Prostate gland (tissue), 2 donors: ENCODE results near the gene CSDE1.

Experiments
- POLR2A ChIP-seq: fragments of 450-650 bp; IDR thresholded peaks from one replicate; pipeline ENCODE4 v1.6.1; 2016; ENCODE audit warnings: antibody characterized with exemption, mild to moderate bottlenecking
- POLR2AphosphoS5 ChIP-seq: sonication (generic); formaldehyde crosslinking; IDR thresholded peaks from one replicate; pipeline ENCODE4 v1.6.1; 2017; ENCODE audit warnings: antibody characterized with exemption
- TF ChIP-seq, protein P1 (sequence below), 4 experiments: fragments of 200-600 bp in 2 of 4; fragments of 450-650 bp in 2 of 4; sonication (generic) in 2 of 4; IDR thresholded peaks; 1 replicate in 3 of 4; 2 replicates in 1 of 4; pipeline ENCODE4 v1.5.1; 2016 to 2019; ENCODE audit warnings: antibody characterized with exemption in 4 of 4, mild to moderate bottlenecking in 2 of 4, moderate library complexity in 2 of 4

GRCh38 chr1:114715952-114716303 lies 41.9 kb downstream of the CSDE1 start:
- TF ChIP-seq, protein P1, sequence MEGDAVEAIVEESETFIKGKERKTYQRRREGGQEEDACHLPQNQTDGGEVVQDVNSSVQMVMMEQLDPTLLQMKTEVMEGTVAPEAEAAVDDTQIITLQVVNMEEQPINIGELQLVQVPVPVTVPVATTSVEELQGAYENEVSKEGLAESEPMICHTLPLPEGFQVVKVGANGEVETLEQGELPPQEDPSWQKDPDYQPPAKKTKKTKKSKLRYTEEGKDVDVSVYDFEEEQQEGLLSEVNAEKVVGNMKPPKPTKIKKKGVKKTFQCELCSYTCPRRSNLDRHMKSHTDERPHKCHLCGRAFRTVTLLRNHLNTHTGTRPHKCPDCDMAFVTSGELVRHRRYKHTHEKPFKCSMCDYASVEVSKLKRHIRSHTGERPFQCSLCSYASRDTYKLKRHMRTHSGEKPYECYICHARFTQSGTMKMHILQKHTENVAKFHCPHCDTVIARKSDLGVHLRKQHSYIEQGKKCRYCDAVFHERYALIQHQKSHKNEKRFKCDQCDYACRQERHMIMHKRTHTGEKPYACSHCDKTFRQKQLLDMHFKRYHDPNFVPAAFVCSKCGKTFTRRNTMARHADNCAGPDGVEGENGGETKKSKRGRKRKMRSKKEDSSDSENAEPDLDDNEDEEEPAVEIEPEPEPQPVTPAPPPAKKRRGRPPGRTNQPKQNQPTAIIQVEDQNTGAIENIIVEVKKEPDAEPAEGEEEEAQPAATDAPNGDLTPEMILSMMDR (IDR thresholded peaks at IDR 0.05) = no peak
- TF ChIP-seq POLR2AphosphoS5 = no peak
- TF ChIP-seq POLR2A = no peak
